Endothelial cell of umbilical vein (primary cell): Measurements from ENCODE around the gene PRDM12.

Experiments
- CTCF ChIP-seq, 2 donors: IDR thresholded peaks; 1 replicate in 1 of 2; 2 replicates in 1 of 2; pipeline ENCODE4 v1.5.1; 2011; ENCODE audit warnings: low read length in 2 of 2, mild to moderate bottlenecking in 2 of 2, moderate library complexity in 2 of 2, control low read depth in 1 of 2, inconsistent platforms in 1 of 2, low read depth in 1 of 2; ENCODE audit not compliant: insufficient read depth in 1 of 2; ENCODE audit errors: extremely low read depth in 1 of 2
- EZH2 ChIP-seq: IDR thresholded peaks from 2 replicates; pipeline ENCODE4 v1.6.1; 2012; ENCODE audit warnings: borderline replicate concordance, low read depth, mild to moderate bottlenecking, moderate library complexity, low read length, inconsistent platforms; ENCODE audit not compliant: severe bottlenecking
- MAX ChIP-seq: IDR thresholded peaks from 2 replicates; pipeline ENCODE4 v1.6.1; 2011; ENCODE audit not compliant: insufficient read depth, insufficient read length

GRCh38 chr9:130663977-130664250 is 480 bp upstream of the PRDM12 start:
- TF ChIP-seq CTCF (IDR thresholded peaks at IDR 0.05; ENCODE audit: extremely low read depth in 1 of 2, insufficient read depth in 1 of 2, low read depth in 1 of 2, low read length in 2 of 2): no peak
- no peak for TF ChIP-seq MAX
- TF ChIP-seq EZH2: no peak
